Loucy (cell line): ENCODE data around the gene RPL39L.

Experiments used
- H2AFZ ChIP-seq: fragments of 200-600 bp; sonication (generic); 2 replicates; pipeline ENCODE4 v1.6.0; 2016; ENCODE audit warnings: antibody characterized with exemption, mild to moderate bottlenecking, low read length, moderate library complexity
- H3F3A ChIP-seq: fragments of 200-600 bp; 2 replicates; pipeline ENCODE4 v1.6.0; 2016; ENCODE audit warnings: antibody characterized with exemption, low read depth, mild to moderate bottlenecking
- H3K27me3 ChIP-seq: fragments of 200-600 bp; sonication (generic); 2 replicates; pipeline ENCODE4 v1.6.1; 2014; ENCODE audit warnings: low read length, mild to moderate bottlenecking; ENCODE audit not compliant: insufficient read depth, poor library complexity, severe bottlenecking
- H3K36me3 ChIP-seq: fragments of 200-600 bp; sonication (generic); 2 replicates; pipeline ENCODE4 v1.6.1; 2016; ENCODE audit warnings: low read length; ENCODE audit not compliant: insufficient read depth
- H3K4me1 ChIP-seq: fragments of 200-600 bp; sonication (generic); 2 replicates; pipeline ENCODE4 v1.5.1; 2014; ENCODE audit warnings: low read length, mild to moderate bottlenecking; ENCODE audit not compliant: insufficient read depth, poor library complexity, severe bottlenecking
- H3K4me2 ChIP-seq: fragments of 200-600 bp; sonication (generic); 2 replicates; pipeline ENCODE4 v1.6.0; 2014; ENCODE audit warnings: antibody characterized with exemption, low read length, low read depth, mild to moderate bottlenecking; ENCODE audit not compliant: poor library complexity, severe bottlenecking
- H3K4me3 ChIP-seq: fragments of 200-600 bp; sonication (generic); 2 replicates; pipeline ENCODE4 v1.5.1; 2014; ENCODE audit warnings: low read length, mild to moderate bottlenecking, mixed read lengths; ENCODE audit not compliant: poor library complexity, severe bottlenecking
- H3K79me2 ChIP-seq: fragments of 200-600 bp; sonication (generic); 2 replicates; pipeline ENCODE4 v1.6.1; 2014; ENCODE audit warnings: low read length; ENCODE audit not compliant: insufficient read depth
- H3K9ac ChIP-seq: fragments of 200-600 bp; sonication (generic); 2 replicates; pipeline ENCODE4 v1.6.0; 2014; ENCODE audit warnings: mild to moderate bottlenecking, low read depth, low read length, moderate library complexity; ENCODE audit not compliant: poor library complexity, severe bottlenecking
- H3K9me2 ChIP-seq: fragments of 200-600 bp; sonication (generic); replicated peaks from 2 replicates; pipeline ENCODE4 v1.6.1; 2016; ENCODE audit warnings: low read depth, low read length, mixed read lengths
- H3K9me3 ChIP-seq: fragments of 200-600 bp; sonication (generic); 2 replicates; pipeline ENCODE4 v1.6.1; 2014; ENCODE audit warnings: mild to moderate bottlenecking, antibody characterized with exemption, low read length, low read depth; ENCODE audit not compliant: insufficient read depth
- H4K20me1 ChIP-seq: fragments of 200-600 bp; sonication (generic); 2 replicates; pipeline ENCODE4 v1.6.0; 2014; ENCODE audit warnings: antibody characterized with exemption, low read length, mild to moderate bottlenecking; ENCODE audit not compliant: insufficient read depth, poor library complexity, severe bottlenecking
- EZH2phosphoT487 ChIP-seq: fragments of 200-600 bp; IDR thresholded peaks from 2 replicates; pipeline ENCODE4 v1.6.1; 2018; ENCODE audit warnings: antibody characterized with exemption, mild to moderate bottlenecking, moderate library complexity, borderline replicate concordance
- TF ChIP-seq, protein P1 (sequence below): fragments of 200-600 bp; sonication (generic); conservative IDR thresholded peaks from 2 replicates; pipeline ENCODE4 v1.5.1; 2014; ENCODE audit warnings: mild to moderate bottlenecking, antibody characterized with exemption, low read length

RPL39L gene

DNA sequence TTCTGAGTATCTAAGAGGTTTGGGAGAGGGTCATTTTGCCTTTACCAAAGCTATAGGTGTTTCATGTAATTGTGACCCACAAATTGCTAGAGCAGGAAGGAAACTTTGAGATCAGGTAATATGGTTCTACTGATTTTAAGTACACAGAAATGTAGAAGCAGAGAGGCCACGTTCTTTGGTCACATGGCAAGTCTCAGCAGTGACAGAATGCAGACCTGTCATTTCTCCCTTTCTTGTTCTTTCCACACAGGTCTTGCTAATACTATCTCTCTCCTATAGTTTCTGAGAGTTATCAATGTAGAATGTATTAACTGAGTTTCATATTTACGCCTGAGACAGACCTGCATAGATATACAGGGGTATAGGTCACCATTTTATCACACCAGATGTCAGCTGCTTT is 47.1 kb upstream of the RPL39L start:
- no peaks in the 10 kb centered on the region for H3K27me3 ChIP-seq
- H3F3A ChIP-seq, result no peaks in the 10 kb centered on the region
- no peak overlapping the region for H3K4me3 ChIP-seq
- H4K20me1 ChIP-seq, result no peaks in the 10 kb centered on the region
- H3K4me1 ChIP-seq, result no peaks in the 10 kb centered on the region
- no peaks in the 10 kb centered on the region for H3K79me2 ChIP-seq
- no peaks in the 10 kb centered on the region for H3K9me3 ChIP-seq
- H3K36me3 ChIP-seq, result no peaks in the 10 kb centered on the region
- H2AFZ ChIP-seq, result no peak overlapping the region
- no peak overlapping the region for H3K4me2 ChIP-seq
- no peak overlapping the region for H3K9ac ChIP-seq
- TF ChIP-seq EZH2phosphoT487, result no peak
- TF ChIP-seq, protein P1, sequence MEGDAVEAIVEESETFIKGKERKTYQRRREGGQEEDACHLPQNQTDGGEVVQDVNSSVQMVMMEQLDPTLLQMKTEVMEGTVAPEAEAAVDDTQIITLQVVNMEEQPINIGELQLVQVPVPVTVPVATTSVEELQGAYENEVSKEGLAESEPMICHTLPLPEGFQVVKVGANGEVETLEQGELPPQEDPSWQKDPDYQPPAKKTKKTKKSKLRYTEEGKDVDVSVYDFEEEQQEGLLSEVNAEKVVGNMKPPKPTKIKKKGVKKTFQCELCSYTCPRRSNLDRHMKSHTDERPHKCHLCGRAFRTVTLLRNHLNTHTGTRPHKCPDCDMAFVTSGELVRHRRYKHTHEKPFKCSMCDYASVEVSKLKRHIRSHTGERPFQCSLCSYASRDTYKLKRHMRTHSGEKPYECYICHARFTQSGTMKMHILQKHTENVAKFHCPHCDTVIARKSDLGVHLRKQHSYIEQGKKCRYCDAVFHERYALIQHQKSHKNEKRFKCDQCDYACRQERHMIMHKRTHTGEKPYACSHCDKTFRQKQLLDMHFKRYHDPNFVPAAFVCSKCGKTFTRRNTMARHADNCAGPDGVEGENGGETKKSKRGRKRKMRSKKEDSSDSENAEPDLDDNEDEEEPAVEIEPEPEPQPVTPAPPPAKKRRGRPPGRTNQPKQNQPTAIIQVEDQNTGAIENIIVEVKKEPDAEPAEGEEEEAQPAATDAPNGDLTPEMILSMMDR, result no peak
- H3K9me2 ChIP-seq, result no peaks in the 10 kb centered on the region

GRCh38 chr3:187185759-187186158 is 46.5 kb upstream of the RPL39L start:
- H3K4me3 ChIP-seq, result no peak overlapping the region
- H3K9ac ChIP-seq, result no peak overlapping the region
- no peaks in the 10 kb centered on the region for H3K27me3 ChIP-seq
- H3K36me3 ChIP-seq, result no peaks in the 10 kb centered on the region
- H3K4me1 ChIP-seq, result no peaks in the 10 kb centered on the region
- H3K9me2 ChIP-seq, result no peaks in the 10 kb centered on the region
- no peak for TF ChIP-seq EZH2phosphoT487
- H2AFZ ChIP-seq, result no peak overlapping the region
- no peaks in the 10 kb centered on the region for H3K9me3 ChIP-seq
- H3K79me2 ChIP-seq, result no peaks in the 10 kb centered on the region
- H3F3A ChIP-seq, result no peaks in the 10 kb centered on the region
- H4K20me1 ChIP-seq, result no peaks in the 10 kb centered on the region
- no peak overlapping the region for H3K4me2 ChIP-seq

DNA sequence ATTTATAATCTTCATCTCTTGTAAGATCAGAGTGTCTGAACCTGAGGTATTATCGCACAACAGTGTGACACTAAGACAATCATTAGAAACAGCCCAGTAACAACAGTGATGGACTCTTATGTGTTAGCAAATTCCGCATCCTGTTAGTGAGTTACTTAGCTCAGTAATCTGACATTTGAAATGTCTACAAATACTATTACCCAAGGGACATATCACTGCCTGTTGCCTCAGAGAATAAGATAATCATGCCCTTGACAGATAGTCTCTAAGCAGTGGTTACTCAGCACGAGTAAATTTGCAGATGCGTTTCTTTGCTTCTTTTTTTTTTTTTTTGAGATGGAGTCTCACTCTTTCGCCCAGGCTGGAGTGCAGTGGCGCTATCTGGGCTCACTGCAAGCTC is 44.6 kb upstream of the RPL39L start:
- Histone ChIP-seq H3K9me3 (no peaks in the 10 kb centered on the region), H3K9ac (no peak overlapping the region), H3K36me3 (no peaks in the 10 kb centered on the region), H3K4me2 (no peak overlapping the region), H4K20me1 (no peaks in the 10 kb centered on the region), H3K79me2 (no peaks in the 10 kb centered on the region), H3K9me2 (no peaks in the 10 kb centered on the region), H3F3A (no peaks in the 10 kb centered on the region), H2AFZ (no peak overlapping the region), H3K4me1 (no peaks in the 10 kb centered on the region), H3K27me3 (no peaks in the 10 kb centered on the region), H3K4me3 (no peak overlapping the region)
- TF ChIP-seq, protein P1, result no peak
- no peak for TF ChIP-seq EZH2phosphoT487

DNA sequence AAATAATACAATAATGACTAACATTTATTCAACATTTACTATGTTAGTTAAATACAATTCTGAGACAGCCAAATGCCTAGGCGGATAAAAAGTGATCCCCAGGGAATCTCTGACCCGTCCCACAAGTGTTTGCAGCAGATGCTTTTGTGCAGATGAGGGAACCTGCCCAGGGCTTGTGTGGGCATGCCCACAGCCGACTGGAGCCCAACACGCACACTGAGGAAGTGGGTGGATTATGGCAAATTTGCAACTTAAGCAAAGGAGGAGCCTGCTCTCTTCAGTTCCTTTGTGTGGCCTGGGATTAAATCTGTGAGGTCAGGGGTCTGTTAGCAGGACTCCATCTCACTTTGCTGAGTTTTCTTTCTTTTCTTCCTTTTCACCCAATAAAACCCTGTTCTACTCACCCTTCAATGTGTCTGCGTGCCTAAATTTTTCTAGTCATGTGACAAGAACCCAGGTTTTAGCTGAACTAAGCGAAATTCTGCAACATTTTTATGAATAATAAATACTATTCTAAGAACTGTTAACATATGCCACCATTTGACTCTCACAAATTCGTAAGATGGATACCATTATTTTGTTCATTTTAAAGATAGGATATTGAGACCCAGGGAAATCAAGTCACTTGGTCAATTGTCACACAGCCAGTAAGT is 44.0 kb upstream of the RPL39L start:
- Histone ChIP-seq H3K9me3 (no peaks in the 10 kb centered on the region), H3K4me2 (no peak overlapping the region), H3K79me2 (no peaks in the 10 kb centered on the region), H3K9ac (no peak overlapping the region), H3K36me3 (no peaks in the 10 kb centered on the region), H4K20me1 (no peaks in the 10 kb centered on the region), H2AFZ (no peak overlapping the region), H3K4me3 (no peak overlapping the region), H3K27me3 (no peaks in the 10 kb centered on the region), H3K4me1 (no peaks in the 10 kb centered on the region), H3K9me2 (no peaks in the 10 kb centered on the region), H3F3A (no peaks in the 10 kb centered on the region)
- TF ChIP-seq EZH2phosphoT487, result no peak
- TF ChIP-seq, protein P1, result no peak
